Cardiac muscle cell (in vitro differentiated cells and primary cell): ENCODE data around the gene FAM3C. TPM values are rescaled to one million over a fixed set of nuclear protein-coding genes. Genes with fewer than 3 reads are reported as not detected.

Experiments
- DNase-seq, 2 donors: peaks; one replicate each; pipeline versions ENCODE4 v3.0.0 to v3.0.0-alpha.2; 2010 to 2017; ENCODE audit warnings: low read depth in 1 of 2, low spot score in 1 of 2
- H3K27ac ChIP-seq: fragments of 200-600 bp; sonication (generic); 2 replicates; pipeline ENCODE4 v1.5.1; 2016
- H3K27me3 ChIP-seq: fragments of 200-600 bp; sonication (generic); 2 replicates; pipeline ENCODE4 v1.6.0; 2016; ENCODE audit warnings: control low read depth
- H3K36me3 ChIP-seq: fragments of 200-600 bp; sonication (generic); 2 replicates; pipeline ENCODE4 v1.5.1; 2016; ENCODE audit warnings: control low read depth
- H3K4me1 ChIP-seq: fragments of 200-600 bp; sonication (generic); 2 replicates; pipeline ENCODE4 v1.8.1; 2017; ENCODE audit warnings: low read depth, mild to moderate bottlenecking, mixed run types
- H3K4me3 ChIP-seq: fragments of 200-600 bp; sonication (generic); 2 replicates; pipeline ENCODE4 v1.5.1; 2016; ENCODE audit warnings: mild to moderate bottlenecking
- H3K9me3 ChIP-seq: fragments of 200-600 bp; sonication (generic); 2 replicates; pipeline ENCODE4 v1.5.1; 2017; ENCODE audit warnings: low read depth, mild to moderate bottlenecking, control low read depth
- polyA plus RNA-seq: library from polyadenylated mRNA; unstranded; fragments of >200 nt; fragmentation: Nextera tagmentation; extraction: Ambion mirVana; gene quantifications from 2 replicates; pipeline ENCODE4 v1.2.1, GENCODE V29; 2016
- total RNA-seq: library from RNA; depleted of rRNA; stranded (reverse); fragments of >200 nt; gene quantifications from 2 replicates; pipeline ENCODE4 v1.2.3, GENCODE V29; 2016
- TF ChIP-seq, protein P1 (sequence below): IDR thresholded peaks from 2 replicates; pipeline ENCODE4 v1.5.1; 2012; ENCODE audit warnings: low read depth, mild to moderate bottlenecking, low read length

The FAM3C gene
- total and polyA plus RNA-seq, 2 experiments from 2014 or later, result 33.2 to 70.1 TPM

DNA sequence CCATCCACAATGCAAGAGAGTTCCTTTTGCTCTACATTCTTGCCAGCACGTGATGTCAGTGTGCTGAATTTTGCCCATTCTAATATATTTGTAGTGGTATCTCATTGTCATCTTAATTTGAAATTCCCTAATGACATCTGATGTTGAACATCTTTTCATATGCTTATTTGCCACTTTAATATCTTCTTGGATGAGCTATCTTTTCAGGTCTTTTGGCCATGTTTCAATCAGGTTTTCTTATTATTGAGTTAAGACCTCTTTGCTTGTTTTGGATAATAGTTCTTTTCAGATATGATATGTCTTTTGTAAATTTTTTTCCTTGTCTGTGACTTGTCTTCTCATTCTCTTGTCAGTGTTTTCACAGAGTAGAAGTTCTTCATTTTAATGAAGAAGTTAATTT, 20.4 kb upstream of the FAM3C start:
- H3K36me3 ChIP-seq, result no peaks in the 10 kb centered on the region
- H3K27ac ChIP-seq, result no peak overlapping the region
- no peak overlapping the region for H3K4me3 ChIP-seq
- no peaks in the 10 kb centered on the region for H3K9me3 ChIP-seq
- no peaks in the 10 kb centered on the region for H3K27me3 ChIP-seq
- TF ChIP-seq, protein P1, sequence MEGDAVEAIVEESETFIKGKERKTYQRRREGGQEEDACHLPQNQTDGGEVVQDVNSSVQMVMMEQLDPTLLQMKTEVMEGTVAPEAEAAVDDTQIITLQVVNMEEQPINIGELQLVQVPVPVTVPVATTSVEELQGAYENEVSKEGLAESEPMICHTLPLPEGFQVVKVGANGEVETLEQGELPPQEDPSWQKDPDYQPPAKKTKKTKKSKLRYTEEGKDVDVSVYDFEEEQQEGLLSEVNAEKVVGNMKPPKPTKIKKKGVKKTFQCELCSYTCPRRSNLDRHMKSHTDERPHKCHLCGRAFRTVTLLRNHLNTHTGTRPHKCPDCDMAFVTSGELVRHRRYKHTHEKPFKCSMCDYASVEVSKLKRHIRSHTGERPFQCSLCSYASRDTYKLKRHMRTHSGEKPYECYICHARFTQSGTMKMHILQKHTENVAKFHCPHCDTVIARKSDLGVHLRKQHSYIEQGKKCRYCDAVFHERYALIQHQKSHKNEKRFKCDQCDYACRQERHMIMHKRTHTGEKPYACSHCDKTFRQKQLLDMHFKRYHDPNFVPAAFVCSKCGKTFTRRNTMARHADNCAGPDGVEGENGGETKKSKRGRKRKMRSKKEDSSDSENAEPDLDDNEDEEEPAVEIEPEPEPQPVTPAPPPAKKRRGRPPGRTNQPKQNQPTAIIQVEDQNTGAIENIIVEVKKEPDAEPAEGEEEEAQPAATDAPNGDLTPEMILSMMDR, result no peak
- no peak for DNase-seq
- H3K4me1 ChIP-seq, result no peaks in the 10 kb centered on the region

DNA sequence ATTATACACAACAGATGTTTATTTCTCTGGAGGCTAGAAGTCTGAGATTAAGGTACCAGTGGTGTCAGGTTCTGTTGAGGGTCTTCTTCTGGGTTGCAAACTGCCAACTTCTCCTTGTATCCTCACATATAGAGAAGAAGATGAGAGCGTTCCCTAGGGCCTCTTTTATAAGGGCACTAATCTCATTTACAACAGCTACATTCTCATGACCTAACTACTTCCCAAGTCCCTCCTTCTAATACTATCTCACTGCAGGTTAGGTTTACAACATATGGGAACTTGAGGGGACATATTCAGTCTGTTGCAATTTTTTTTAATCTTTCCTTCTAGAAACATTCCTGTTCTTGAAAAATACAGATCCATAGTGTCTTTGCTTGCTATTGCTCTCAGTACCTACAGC, 18.3 kb upstream of the FAM3C start:
- no peaks in the 10 kb centered on the region for H3K27me3 ChIP-seq
- H3K9me3 ChIP-seq, result no peaks in the 10 kb centered on the region
- no peaks in the 10 kb centered on the region for H3K36me3 ChIP-seq
- DNase-seq, result no peak
- H3K27ac ChIP-seq, result no peak overlapping the region
- no peak overlapping the region for H3K4me3 ChIP-seq
- TF ChIP-seq, protein P1, result no peak
- no peaks in the 10 kb centered on the region for H3K4me1 ChIP-seq

DNA sequence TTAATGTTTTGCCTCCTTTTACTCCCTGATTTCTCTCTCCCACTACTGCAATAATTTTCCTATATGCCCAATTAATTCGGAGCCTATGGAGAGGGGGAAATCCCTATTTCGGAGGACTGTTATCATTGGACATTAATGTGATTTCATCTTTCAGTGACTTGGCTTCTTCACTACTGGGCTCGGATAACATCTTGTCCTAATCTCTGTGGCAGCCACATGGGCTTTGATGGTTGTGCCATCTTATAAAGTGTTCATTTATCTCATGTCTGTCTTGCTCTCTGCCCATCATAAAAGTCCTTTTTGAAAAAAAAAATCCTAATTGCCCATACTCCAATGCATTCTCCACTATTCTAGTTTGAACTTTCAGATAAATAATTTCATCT, 15.5 kb upstream of the FAM3C start:
- TF ChIP-seq, protein P1, result no peak
- H3K4me1 ChIP-seq, result no peaks in the 10 kb centered on the region
- H3K27me3 ChIP-seq, result no peaks in the 10 kb centered on the region
- no peak overlapping the region for H3K4me3 ChIP-seq
- H3K27ac ChIP-seq, result no peak overlapping the region
- no peak for DNase-seq
- no peaks in the 10 kb centered on the region for H3K36me3 ChIP-seq
- H3K9me3 ChIP-seq, result no peaks in the 10 kb centered on the region

DNA sequence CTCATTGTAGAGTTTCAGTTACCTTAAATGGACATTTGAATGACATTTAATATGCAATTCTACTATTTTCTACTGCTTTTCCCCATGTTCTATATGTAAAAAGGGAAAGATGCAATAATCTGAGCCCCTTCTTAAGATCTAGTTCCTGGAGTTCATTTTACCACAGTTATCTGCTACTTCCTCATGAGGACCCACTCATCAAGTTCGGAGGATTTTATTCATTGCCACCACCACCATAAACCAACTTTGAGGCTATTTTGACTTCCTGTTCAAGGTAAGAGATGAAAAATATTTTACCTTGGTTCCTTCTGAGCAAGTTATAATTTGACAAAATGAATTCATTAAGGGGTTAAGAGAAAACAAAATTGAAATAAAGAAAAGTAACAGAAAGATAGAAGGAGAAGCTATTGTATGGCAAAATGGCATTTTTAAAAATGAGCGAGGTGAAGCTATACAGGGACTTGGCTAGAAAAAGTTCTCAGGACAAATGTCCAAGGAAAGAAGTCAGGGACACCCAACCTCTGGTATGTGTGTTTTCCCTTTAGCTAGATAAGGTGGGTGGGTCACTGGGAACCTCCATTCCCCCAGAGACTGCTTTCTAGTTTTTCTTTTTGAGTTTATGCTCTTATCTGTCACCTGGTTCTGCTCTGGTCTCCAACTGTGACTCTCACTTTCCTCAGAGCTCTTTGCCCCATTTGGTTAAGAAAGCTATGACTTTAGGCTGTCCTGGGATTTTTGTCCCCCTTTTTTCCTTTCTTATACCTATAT, 14.9 kb upstream of the FAM3C start:
- Histone ChIP-seq H3K9me3 (no peaks in the 10 kb centered on the region), H3K4me1 (no peaks in the 10 kb centered on the region), H3K27me3 (no peaks in the 10 kb centered on the region), H3K36me3 (no peaks in the 10 kb centered on the region), H3K4me3 (no peak overlapping the region), H3K27ac (no peak overlapping the region)
- TF ChIP-seq, protein P1, result no peak
- DNase-seq, result no peak

DNA sequence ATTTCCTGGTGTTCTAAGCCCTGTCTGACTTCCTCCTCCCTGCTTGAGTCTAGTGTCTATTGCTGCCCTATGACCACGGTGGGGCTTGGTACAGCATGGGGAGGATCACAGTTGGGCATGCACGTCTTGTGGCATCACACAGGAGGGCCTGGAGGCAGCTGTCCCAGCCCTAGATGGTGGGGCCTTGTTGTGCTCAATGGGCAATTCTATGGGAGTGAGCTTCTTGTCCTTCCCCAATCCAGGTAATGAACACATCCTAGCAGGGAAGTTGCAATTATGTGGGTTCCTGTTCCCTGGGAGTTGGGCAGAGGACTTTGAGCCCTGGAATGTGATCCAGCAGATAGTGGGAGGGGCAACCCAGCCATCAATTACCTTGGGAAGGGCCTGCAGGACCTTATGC, 10.8 kb upstream of the FAM3C start:
- Histone ChIP-seq H3K4me3 (no peak overlapping the region), H3K36me3 (no peaks in the 10 kb centered on the region), H3K4me1 (no peaks in the 10 kb centered on the region), H3K9me3 (no peaks in the 10 kb centered on the region), H3K27me3 (no peaks in the 10 kb centered on the region), H3K27ac (no peak overlapping the region)
- TF ChIP-seq, protein P1, result no peak
- no peak for DNase-seq
